A549 (cell line): ENCODE results near the gene ARHGAP4.

Source experiments
- CBX8 ChIP-seq: fragments of 200-600 bp; sonication (generic); IDR thresholded peaks from 2 replicates; pipeline ENCODE4 v1.6.1; 2016
- CTCF ChIP-seq: fragments of >200 bp; sonication (Bioruptor Twin); formaldehyde crosslinking; IDR thresholded peaks from 3 replicates; pipeline ENCODE4 v1.5.1; 2016
- E2F6 ChIP-seq: IDR thresholded peaks from 2 replicates; pipeline ENCODE4 v1.6.1; 2012; ENCODE audit warnings: low read depth, borderline replicate concordance
- EP300 ChIP-seq, 2 experiments: fragments of >200 bp; sonication (Bioruptor Twin); formaldehyde crosslinking; IDR thresholded peaks; 2 replicates in 1 of 2; 3 replicates in 1 of 2; pipeline ENCODE4 v1.6.1; 2016 to 2017
- HES2 ChIP-seq: fragments of >200 bp; sonication (Bioruptor Twin); formaldehyde crosslinking; IDR thresholded peaks from 2 replicates; pipeline ENCODE4 v1.6.1; 2016
- KDM1A ChIP-seq: fragments of 200-600 bp; sonication (generic); IDR thresholded peaks from 2 replicates; pipeline ENCODE4 v1.6.1; 2016; ENCODE audit warnings: low read depth, mild to moderate bottlenecking
- USF2 ChIP-seq: fragments of 450-650 bp; IDR thresholded peaks from 2 replicates; pipeline ENCODE4 v1.6.1; 2014; ENCODE audit warnings: antibody characterized with exemption

- no peak for TF ChIP-seq E2F6
- no peak for TF ChIP-seq USF2
- TF ChIP-seq HES2, result no peak
- TF ChIP-seq CTCF, result no peak
- no peak for TF ChIP-seq CBX8
- no peak for TF ChIP-seq EP300 (IDR thresholded peaks at IDR 0.05)
- no peak for TF ChIP-seq KDM1A
Observed at GRCh38 chrX:153880440-153880815, 45.6 kb downstream of the ARHGAP4 start.
